HL-60 (cell line): ENCODE measurements around the gene IL18.

Source experiments
- DNase-seq, 2 experiments: peaks; one replicate each; pipeline ENCODE4 v3.0.0-alpha.2; 2010 to 2020; ENCODE audit warnings: low read depth in 1 of 2, low spot score in 1 of 2
- H3K27ac ChIP-seq: fragments of 250-450 bp; sonication (Bioruptor Pico); replicated peaks from 2 replicates; pipeline ENCODE4 v1.5.1; 2020; ENCODE audit warnings: mild to moderate bottlenecking, moderate library complexity
- H3K27me3 ChIP-seq: fragments of 250-450 bp; sonication (Bioruptor Pico); 2 replicates; pipeline ENCODE4 v1.5.1; 2021; ENCODE audit warnings: mild to moderate bottlenecking, moderate library complexity; ENCODE audit not compliant: insufficient read depth, poor library complexity, severe bottlenecking
- H3K4me3 ChIP-seq: replicated peaks from 2 replicates; pipeline ENCODE4 v1.5.1; 2011; ENCODE audit warnings: mild to moderate bottlenecking, control low read depth, low read length; ENCODE audit not compliant: insufficient read depth
- CTCF ChIP-seq: IDR thresholded peaks from one replicate; pipeline ENCODE4 v1.5.1; 2011; ENCODE audit warnings: low read length, control low read depth, inconsistent platforms; ENCODE audit not compliant: insufficient read depth
- GABPA ChIP-seq: IDR thresholded peaks from 2 replicates; pipeline ENCODE4 v1.6.1; 2012; ENCODE audit warnings: low read depth
- POLR2AphosphoS5 ChIP-seq: IDR thresholded peaks from 2 replicates; pipeline ENCODE4 v1.6.1; 2012; ENCODE audit warnings: low read depth
- REST ChIP-seq: IDR thresholded peaks from 2 replicates; pipeline ENCODE4 v1.6.1; 2012; ENCODE audit warnings: low read depth; ENCODE audit not compliant: insufficient replicate concordance
- SPI1 ChIP-seq: IDR thresholded peaks from 2 replicates; pipeline ENCODE4 v1.6.1; 2012; ENCODE audit warnings: low read depth, mild to moderate bottlenecking, borderline replicate concordance

Gene IL18

DNA sequence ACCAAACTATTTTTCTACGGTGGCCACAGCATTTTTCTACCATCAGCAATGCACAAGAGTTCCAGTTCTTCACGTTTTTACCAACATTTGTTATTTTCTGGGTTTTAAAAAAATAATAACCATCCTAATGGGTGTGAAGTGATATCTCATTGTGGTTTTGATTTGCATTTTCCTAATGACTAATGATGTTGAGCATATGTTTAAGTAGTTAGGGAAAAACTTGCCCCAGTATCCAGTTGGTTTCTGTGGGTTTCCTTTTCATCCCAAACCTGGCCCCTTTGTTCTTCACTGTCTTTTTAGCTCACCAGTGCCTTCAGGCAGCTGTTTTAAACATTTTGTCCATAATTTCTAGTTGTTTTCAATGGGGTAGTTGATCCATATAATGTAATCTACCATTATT, 47.6 kb upstream of the IL18 start:
- H3K4me3 ChIP-seq: no peak overlapping the region
- TF ChIP-seq CTCF (no peak), POLR2AphosphoS5 (no peak), REST (no peak), SPI1 (no peak), GABPA (no peak)
- no peak overlapping the region for H3K27ac ChIP-seq
- DNase-seq: peak in 1 of 2 experiments; percentile 21
- no peaks in the 10 kb centered on the region for H3K27me3 ChIP-seq

- DNase-seq: no peak
- H3K27me3 ChIP-seq: no peaks in the 10 kb centered on the region
- no peak for TF ChIP-seq CTCF
- TF ChIP-seq REST: no peak
- TF ChIP-seq SPI1: no peak
- TF ChIP-seq GABPA: no peak
- no peak for TF ChIP-seq POLR2AphosphoS5
- no peak overlapping the region for H3K4me3 ChIP-seq
- no peak overlapping the region for H3K27ac ChIP-seq
Observed at GRCh38 chr11:112210890-112211289, 47.0 kb upstream of the IL18 start.

DNA sequence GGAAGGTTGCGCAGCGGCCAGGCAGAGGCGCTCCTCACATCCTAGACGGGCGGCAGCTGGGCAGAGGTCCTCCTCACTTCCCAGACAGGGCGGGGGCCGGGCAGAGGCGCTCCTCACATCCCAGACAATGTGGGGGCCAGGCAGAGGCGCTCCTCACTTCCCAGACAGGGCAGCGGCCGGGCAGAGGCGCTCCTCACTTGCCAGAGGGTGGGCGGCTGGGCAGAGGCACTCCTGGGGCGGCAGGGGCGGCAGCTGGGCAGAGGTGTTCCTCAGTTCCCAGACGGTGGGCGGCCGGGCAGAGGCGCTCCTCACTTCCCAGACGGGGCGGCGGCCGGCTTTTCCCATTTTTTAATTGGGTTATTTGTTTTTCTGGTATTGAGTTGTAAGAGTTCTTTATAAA, 42.2 kb upstream of the IL18 start:
- DNase-seq: no peak
- Histone ChIP-seq H3K27me3 (no peaks in the 10 kb centered on the region), H3K4me3 (no peak overlapping the region), H3K27ac (no peak overlapping the region)
- no peak for TF ChIP-seq CTCF
- TF ChIP-seq REST: no peak
